Astrocyte of the hippocampus (primary cell): ENCODE data around the gene FRRS1L.

ENCODE experiments used
- DNase-seq: peaks from one replicate; pipeline ENCODE4 v3.0.0; 2011; ENCODE audit warnings: low read depth, low spot score

FRRS1L gene, protein sequence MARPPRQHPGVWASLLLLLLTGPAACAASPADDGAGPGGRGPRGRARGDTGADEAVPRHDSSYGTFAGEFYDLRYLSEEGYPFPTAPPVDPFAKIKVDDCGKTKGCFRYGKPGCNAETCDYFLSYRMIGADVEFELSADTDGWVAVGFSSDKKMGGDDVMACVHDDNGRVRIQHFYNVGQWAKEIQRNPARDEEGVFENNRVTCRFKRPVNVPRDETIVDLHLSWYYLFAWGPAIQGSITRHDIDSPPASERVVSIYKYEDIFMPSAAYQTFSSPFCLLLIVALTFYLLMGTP

DNA sequence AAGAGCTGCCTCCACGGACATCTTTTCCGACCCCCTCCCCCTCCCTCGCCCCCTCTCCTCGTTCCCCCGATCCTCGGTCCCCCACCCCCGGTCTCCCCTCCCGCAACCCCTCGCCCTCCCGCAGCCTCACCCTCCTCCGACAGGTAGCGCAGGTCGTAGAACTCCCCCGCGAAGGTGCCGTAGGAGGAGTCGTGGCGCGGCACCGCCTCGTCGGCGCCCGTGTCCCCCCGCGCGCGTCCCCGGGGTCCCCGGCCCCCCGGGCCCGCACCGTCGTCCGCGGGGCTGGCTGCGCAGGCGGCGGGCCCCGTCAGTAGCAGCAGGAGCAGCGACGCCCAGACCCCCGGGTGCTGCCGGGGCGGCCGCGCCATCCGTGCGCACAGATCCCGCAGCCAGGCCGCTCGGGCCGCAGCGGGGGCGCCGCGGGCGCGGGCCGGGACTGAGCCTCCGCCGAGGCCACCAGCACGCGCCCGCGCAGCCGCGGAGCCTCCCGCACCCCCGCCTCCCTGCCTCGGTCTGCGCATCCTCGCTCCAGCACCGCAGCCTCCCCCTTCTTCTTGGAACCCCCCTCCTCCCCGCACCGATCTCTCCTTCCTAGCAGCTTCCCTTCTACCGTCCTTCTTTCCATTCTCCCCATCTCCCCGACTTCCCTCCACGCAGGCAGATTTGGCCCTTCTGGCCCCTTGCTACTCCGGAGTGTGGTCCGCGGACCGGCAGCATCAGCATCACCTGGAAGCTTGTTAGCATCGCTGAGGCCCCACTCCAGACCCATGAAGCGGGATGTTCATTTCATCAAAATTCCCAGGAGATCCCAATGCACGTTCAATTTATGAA is at the start of gene FRRS1L:
Gene FRRS1L (minus strand): TSS at position 479 of the 831 bp plus-strand sequence. CDS start 111 bp downstream, at position 368.
- peak; percentile 46 for DNase-seq

DNA sequence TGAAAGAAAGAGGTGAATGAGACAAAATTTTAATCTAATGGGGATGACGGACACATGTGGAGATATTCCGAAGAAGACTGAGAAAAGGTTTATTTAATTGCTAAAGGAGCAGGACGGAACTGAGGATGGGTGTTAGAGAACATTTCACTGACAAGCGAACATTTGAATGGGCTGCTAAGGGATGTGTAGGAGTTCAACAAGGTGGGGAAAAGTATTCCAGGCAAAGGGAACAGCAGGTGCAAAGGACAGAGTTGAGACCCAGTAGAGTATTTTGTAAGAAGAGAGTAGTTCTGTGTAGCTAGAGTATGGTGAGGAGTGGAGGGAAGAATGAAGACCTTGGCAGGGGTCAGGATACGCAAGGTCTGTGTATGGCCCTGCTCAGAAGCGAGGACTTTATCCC is 47.4 kb upstream of the FRRS1L start:
- DNase-seq, result no peak

GRCh38 chr9:109213285-109214121 is 46.5 kb upstream of the FRRS1L start:
- DNase-seq, result no peak

- no peak for DNase-seq
Measured at GRCh38 chr9:109212768-109213167, 45.7 kb upstream of the FRRS1L start.

GRCh38 chr9:109206670-109207069 is 39.6 kb upstream of the FRRS1L start:
- no peak for DNase-seq

DNA sequence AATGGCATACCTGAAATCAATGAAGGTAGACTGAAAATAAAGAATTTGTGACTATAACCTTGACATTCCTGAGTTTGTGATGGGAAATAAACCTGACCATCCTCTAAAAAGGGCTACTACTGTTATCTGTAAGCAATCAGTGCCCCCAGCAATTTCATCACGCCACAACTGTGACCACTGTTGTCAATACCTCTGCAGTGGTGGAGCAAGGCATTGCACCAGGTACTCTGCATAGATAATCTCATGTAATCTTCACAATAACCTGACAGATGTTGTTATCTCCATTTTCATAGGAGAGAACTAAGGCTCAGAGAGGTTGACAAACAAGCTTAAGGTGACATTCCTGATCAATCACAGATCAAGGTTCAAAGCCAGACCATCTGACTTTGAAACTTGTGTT is 38.5 kb upstream of the FRRS1L start:
- no peak for DNase-seq

DNA sequence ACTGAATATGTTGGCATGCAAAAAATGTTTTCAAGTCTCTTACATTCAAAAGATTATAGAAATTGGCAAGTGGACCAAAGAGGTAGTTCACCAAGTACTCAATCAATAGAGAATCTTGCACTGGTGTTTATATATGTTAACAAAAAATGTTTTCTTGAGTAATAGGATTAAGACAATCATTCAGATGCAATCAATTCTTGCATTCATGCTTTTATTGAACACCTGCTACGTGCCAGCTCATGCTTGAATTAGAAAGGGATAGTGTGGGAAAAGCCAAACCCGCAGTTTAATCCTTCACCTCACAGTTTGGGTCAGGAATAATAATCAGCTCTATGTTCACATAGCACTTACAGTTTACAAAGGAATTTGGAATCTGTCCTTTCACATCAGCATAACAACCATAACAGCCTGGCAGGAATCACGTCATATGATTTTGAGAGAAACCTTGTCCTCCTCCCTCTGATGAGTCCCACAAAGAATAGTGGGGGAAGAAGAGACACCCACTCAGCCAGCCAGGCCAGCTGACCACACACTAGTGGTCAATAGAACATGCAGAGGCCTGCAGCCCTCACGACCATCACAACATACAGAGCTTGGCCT is 36.8 kb upstream of the FRRS1L start:
- no peak for DNase-seq

GRCh38 chr9:109199676-109200075 is 32.6 kb upstream of the FRRS1L start:
- no peak for DNase-seq

- DNase-seq, result no peak
Measured at GRCh38 chr9:109198736-109199382, 31.8 kb upstream of the FRRS1L start.

DNA sequence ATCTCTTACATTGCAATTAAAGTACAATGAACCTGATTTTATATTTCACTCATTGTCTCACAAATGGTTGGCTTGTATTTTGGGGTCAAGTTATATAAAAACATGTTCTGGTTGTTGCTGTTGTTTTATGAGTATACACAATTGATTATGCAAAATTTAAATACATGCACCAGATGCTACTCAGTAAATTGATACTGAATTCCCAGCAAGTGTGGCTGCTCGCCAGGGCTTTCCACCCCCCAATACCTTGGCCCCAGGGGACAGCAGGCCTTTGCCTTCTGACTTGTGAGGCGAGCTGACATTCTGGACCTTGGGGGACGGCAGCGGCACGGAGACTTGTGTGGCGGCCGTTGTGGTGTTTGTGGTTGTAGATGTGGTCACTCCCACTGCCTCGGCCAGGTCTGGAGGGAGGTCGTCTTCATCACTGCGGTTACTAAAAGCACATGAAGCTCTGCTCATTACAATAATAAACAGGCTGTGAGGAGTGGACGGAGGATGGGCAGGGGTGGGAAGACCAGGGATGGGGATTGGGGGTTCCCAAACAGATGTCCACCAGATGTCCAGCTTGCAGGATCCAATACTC is 27.0 kb upstream of the FRRS1L start:
- no peak for DNase-seq

DNA sequence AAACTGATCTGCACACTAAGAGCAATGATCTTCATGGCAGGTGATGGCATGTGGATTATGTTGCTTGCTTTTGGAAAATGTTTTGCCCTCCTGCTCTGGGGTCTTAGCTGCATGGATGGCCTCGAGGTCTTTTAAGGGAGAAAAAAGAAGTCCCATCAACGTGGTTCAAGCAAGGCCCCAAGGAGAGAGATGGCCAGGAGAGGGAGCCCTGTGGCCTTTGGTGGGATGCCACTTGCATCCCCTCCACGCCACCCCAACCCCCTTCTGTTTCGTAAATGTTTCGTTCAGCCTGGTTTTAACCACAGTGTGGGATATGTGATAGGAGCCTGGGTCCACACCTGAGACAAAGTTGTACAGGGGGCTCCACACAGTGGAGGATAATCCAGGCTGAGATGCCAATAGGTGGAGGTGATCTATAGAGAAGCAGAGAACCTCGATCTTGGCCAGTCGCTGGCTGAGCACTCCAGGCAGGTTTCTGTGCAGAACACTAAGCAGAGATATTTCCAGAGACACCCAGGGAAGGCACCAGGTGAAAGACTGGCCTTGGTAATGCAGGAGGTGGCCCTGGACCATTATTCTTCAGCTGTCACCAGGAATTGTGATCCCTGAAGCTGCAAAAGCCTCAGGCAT is 25.8 kb upstream of the FRRS1L start:
- peak; percentile 54 for DNase-seq

- DNase-seq, result no peak
Measured at GRCh38 chr9:109191746-109192145, 24.7 kb upstream of the FRRS1L start.

DNA sequence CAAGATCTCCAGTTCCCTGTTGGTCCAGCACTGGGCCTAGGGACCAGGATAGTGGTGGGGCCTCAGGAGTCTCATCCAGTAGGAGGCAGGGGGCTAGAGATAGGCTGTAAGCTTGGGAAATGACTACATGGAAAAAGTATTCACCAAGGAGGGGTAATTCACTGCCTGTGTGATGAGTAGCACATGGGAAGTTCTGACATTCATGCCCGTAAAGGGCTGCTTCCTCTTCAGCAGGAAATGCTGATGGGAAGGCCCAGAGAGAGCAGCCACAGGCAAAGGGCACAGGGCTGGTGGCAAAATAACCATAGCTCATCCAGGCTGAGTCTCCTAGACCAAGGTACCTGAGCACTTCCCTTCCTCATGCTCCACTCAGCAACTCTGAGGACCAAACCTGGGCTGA is 23.1 kb upstream of the FRRS1L start:
- DNase-seq, result no peak

GRCh38 chr9:109186857-109187520 is 19.9 kb upstream of the FRRS1L start:
- no peak for DNase-seq

DNA sequence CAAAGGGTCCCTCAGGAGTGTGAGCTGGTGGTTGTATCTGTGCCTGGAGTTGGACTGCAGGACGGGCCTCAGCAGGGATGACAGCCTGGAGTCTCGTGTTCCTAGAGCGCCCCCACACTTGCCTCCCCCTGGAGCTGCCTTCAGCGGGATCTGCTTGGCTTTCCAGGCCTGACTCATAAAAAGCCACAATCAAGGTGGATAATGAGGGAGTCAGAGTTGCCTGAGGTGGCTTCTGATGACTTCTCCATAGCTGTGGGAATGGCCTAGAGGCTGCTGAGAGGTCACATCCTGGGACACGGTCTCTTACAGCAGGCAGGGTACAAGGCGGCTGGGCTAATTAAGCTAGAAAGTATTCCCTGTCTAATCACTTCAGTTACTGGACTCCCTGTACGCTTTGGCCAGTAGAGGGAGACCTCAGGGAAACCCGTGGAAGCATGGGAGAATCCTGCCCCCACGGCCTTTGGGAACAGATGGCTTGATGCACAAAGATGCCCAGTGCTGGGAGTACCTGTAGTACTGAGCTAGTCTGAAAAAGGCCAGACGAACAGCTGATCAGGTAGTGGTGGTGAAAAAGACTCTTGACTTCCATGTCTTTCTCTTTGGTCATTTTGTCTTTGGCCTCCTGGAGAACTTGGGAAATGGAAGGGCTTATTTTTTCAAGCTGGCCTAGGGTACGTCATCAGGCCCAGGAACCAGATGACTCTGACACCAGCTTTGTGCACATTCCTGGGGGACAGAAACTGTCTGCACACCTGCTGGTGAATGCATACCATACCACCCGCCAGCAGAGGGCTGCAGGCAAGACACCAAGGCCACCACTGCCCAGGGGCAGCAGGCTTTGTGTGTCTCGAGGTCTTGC is 16.1 kb upstream of the FRRS1L start:
- DNase-seq, result peak; percentile 39

GRCh38 chr9:109182550-109182939 is 15.5 kb upstream of the FRRS1L start:
- no peak for DNase-seq

- DNase-seq, result no peak
Measured at GRCh38 chr9:109181284-109181683, 14.2 kb upstream of the FRRS1L start.

- DNase-seq, result no peak
Measured at GRCh38 chr9:109179801-109180523, 12.9 kb upstream of the FRRS1L start.
